ENCODE results near the gene SEMA5A. TPM values are rescaled to one million over a fixed set of nuclear protein-coding genes. Genes with fewer than 3 reads are reported as not detected.

The SEMA5A gene
- total and polyA plus RNA-seq, 2 of the 13 experiments (the other 11 are each of a cell fraction or from before 2014, with no cell fraction given), result 0.01 TPM; not detected in 1

- intact Hi-C loops (cut with micrococcal nuclease; ENCODE audit: unreplicated experiment) (no loop called here), in situ Hi-C loops (cut with HindIII; ENCODE audit: extremely low pct_ligation_motif_present, low pct_unique_long_range_greater_than_20kb) (no loop called here)
- Histone ChIP-seq H3K79me2 (ENCODE audit: insufficient read depth, low read length) (no peaks in the 10 kb centered on the region), H3K27ac (ENCODE audit: extremely low read length, insufficient read depth, low read length) (no peak overlapping the region), H3K9me3 (ENCODE audit: low read length) (peaks cover 92% of the 10 kb centered on the region), H3K4me3 (replicated peaks in 1 of 3; ENCODE audit: insufficient read depth in 1 of 3, low read depth in 2 of 3, low read length in 3 of 3) (no peak overlapping the region), H3K4me1 (ENCODE audit: insufficient read depth, low read length) (no peaks in the 10 kb centered on the region), H3K9ac (ENCODE audit: insufficient read depth, low read depth, low read length) (no peak overlapping the region), H2AFZ (ENCODE audit: low read length) (no peak overlapping the region), H3K36me3 (replicated peaks in 1 of 2; ENCODE audit: control insufficient read depth in 1 of 2, insufficient read depth in 2 of 2, low read length in 2 of 2) (no peaks in the 10 kb centered on the region), H4K20me1 (ENCODE audit: insufficient read depth, low read length) (no peaks in the 10 kb centered on the region), H3K27me3 (ENCODE audit: control insufficient read depth in 1 of 2, insufficient read depth in 2 of 2, low read length in 2 of 2) (no peaks in the 10 kb centered on the region), H3K4me2 (ENCODE audit: low read depth, low read length) (no peak overlapping the region)
- ATAC-seq (no peak), FAIRE-seq (no peak), DNase-seq (ENCODE audit: low spot score) (no peak)
- WGBS (ENCODE audit: low lambda C conversion rate), result 15% methylated on average over 4 of the region's 4 CpGs
- ChIA-PET POLR2A (no interaction called here), CTCF (ENCODE audit: low intra/inter-chr PET ratio, low total read pairs) (no interaction called here)
- BruUV-seq (replicated peaks), result no TSS peak
- TF ChIP-seq, protein P1, sequence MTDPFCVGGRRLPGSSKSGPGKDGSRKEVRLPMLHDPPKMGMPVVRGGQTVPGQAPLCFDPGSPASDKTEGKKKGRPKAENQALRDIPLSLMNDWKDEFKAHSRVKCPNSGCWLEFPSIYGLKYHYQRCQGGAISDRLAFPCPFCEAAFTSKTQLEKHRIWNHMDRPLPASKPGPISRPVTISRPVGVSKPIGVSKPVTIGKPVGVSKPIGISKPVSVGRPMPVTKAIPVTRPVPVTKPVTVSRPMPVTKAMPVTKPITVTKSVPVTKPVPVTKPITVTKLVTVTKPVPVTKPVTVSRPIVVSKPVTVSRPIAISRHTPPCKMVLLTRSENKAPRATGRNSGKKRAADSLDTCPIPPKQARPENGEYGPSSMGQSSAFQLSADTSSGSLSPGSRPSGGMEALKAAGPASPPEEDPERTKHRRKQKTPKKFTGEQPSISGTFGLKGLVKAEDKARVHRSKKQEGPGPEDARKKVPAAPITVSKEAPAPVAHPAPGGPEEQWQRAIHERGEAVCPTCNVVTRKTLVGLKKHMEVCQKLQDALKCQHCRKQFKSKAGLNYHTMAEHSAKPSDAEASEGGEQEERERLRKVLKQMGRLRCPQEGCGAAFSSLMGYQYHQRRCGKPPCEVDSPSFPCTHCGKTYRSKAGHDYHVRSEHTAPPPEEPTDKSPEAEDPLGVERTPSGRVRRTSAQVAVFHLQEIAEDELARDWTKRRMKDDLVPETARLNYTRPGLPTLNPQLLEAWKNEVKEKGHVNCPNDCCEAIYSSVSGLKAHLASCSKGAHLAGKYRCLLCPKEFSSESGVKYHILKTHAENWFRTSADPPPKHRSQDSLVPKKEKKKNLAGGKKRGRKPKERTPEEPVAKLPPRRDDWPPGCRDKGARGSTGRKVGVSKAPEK (CRISPR knock-in tag; IDR thresholded peaks at IDR 0.05; ENCODE audit: borderline replicate concordance), result no peak
- TF ChIP-seq CCDC6 (CRISPR knock-in tag; IDR thresholded peaks at IDR 0.05), result no peak
- TF ChIP-seq FIP1L1 (IDR thresholded peaks at IDR 0.05; ENCODE audit: borderline replicate concordance, insufficient read depth, low read depth, low read length), result no peak
- no peak for TF ChIP-seq ZNF556 (CRISPR knock-in tag; IDR thresholded peaks at IDR 0.05; ENCODE audit: borderline replicate concordance)
- no peak for TF ChIP-seq ZNF18 (CRISPR knock-in tag; IDR thresholded peaks at IDR 0.05; ENCODE audit: insufficient replicate concordance)
- no peak for TF ChIP-seq FOXA3 (CRISPR knock-in tag; IDR thresholded peaks at IDR 0.05)
- no peak for TF ChIP-seq CHD2 (IDR thresholded peaks at IDR 0.05; ENCODE audit: low read depth, low read length)
- no peak for TF ChIP-seq AFF4 (CRISPR knock-in tag; IDR thresholded peaks at IDR 0.05)
- no peak for TF ChIP-seq RAD51 (IDR thresholded peaks at IDR 0.05; ENCODE audit: borderline replicate concordance)
- TF ChIP-seq ZNF577 (CRISPR knock-in tag; IDR thresholded peaks at IDR 0.05; ENCODE audit: borderline replicate concordance, low read depth), result no peak
- no peak for TF ChIP-seq PAWR (CRISPR knock-in tag; IDR thresholded peaks at IDR 0.05; ENCODE audit: borderline replicate concordance)
- no peak for TF ChIP-seq MTF1 (CRISPR knock-in tag; IDR thresholded peaks at IDR 0.05)
Measured at GRCh38 chr5:9052421-9052820, 493.5 kb downstream of the SEMA5A start.
